T follicular helper cell (primary cell): ENCODE measurements around the gene TSHZ3.

Source experiments
- DNase-seq: peaks from one replicate; pipeline ENCODE4 v3.0.0-alpha.2; 2020; ENCODE audit warnings: low read depth

Gene TSHZ3

GRCh38 chr19:31283701-31284100 lies 65.5 kb downstream of the TSHZ3 start:
- no peak for DNase-seq

GRCh38 chr19:31282346-31282745 lies 66.9 kb downstream of the TSHZ3 start:
- DNase-seq: no peak

DNA sequence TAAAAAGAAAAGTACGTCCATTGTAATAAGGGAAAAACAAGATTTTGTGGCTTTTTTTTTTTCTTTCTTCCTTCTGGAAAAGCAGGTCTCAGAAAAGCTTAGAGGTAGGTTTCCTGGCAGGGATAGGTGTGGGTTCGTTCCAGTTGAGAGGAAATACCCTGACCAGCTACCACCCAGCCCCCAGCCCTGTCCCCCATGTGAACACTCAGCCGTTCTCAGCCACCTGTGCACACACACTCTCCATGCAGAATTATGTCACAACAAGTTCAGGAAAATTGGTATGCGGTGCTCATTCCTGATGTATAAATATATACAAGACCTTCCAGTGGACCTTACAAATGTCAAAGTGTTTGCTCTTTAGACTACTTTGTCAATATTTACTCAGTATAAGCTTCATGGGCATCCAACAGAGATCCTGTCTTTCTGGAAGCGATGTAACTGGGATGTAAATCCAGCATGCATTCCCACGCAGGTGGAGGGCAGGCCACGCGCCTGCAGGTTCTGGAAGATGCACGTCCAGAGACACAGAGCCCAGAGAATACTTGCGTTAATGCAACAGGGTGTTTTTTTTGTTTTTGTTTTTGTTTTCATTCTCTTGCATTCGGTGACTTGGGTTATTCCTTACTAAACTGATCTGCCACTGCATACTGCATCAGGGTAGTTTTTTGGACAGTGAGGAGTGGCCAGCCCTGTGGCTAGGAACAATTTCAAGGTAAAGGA lies 68.8 kb downstream of the TSHZ3 start:
- DNase-seq: no peak

- no peak for DNase-seq
Measured at GRCh38 chr19:31279436-31279765, 69.8 kb downstream of the TSHZ3 start.

DNA sequence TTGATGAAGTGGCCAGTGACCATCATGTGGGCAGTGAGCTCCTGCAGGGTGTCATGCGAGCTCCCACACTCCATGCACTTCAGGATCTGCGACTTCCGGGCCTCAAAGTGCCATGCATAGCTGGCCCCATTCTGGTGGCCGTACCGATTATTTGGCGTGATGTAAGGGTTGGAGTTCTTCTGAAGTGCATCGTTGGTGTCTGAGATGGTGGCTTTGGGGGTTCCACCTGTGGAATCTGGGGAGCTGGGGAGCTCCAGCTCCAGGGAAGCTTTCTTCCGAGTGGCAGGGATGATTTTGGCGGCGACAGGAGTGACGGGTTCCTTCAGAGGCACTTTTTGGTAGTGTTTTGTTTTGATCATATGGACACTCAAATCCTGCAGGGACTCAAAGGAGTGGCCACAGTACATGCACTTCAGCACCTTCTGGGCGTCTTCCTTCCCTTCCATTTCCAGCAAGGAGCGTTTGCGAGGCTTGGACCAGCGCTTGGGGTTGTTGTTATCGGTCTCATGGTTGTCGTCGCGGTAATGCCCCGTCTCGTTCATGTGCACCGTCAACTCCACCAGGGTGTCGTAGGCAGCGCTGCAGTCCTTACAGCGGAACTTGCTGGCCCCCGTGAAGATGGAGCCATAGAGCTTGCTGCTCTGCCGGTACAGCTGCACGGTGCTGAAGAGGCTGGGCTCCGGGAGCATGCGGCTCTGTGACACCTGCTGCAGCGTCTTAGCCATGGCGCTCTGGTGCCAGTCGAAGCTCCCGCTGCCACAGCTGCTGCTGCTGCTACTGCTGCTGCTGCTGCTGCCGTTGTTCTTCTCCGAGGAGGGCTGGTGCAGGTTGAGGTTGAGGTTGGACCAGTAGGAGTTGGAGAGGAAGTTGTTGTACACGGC lies 70.4 kb downstream of the TSHZ3 start:
- DNase-seq: no peak

DNA sequence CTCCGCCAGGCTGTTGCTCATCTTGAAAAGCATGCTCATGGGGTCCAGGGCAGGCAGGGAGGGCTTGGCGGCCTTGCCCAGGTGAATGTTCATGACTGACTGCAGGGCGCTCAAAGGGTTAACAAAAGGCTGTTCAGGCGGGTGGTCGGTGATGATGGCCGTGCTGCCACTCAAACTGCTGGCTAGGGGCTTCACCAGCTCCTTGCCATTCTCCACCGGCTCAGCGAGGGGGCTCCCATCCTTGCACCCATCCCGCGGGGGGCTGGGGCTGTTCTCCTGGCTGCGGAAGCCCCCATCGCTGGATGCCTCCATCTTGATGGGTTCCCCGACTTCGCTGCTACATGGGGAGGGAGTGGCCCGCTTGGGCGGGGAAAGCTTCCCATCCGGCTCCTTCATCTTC lies 71.7 kb downstream of the TSHZ3 start:
- DNase-seq: no peak

- DNase-seq: no peak
Measured at GRCh38 chr19:31276831-31277230, 72.4 kb downstream of the TSHZ3 start.

- DNase-seq: no peak
Measured at GRCh38 chr19:31275068-31275334, 74.2 kb downstream of the TSHZ3 start.

DNA sequence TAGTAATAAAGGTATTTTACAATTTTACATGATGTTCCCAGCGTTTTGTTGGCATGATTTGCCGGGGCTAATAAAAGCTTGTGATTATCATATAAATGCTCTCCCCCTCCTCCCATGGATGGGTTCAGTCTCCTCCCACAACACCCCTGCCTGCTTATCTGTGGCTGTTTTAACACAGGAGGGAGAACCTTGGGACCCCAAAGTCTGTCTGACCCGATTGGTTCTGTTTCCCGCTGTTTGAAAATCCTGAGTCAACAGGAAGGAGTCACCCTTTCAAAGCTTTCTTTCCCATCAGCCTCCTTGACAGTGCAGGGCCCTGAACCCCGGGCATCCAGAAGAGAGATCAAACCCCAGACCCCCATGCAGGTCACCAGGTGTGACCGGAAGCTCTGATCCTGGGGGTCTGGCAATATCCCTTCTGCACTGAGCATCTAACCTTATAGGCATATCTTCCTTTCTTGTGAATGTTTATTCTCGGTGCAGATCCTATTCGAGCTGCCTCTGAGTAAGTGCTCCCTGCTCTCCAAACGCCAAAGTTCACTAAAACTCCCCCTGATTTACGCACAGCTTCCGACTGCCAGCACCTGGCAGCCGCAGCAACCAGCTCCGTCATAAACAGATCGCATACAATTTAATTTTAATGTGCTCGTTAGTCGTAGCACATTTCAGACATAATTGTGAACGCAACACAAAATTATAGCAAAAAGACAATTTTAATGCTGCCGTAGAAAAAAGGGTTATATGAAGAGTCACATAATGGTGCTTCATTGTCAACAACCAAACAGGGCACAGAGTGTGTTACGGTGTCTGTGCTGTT lies 74.8 kb downstream of the TSHZ3 start:
- no peak for DNase-seq

- no peak for DNase-seq
Measured at GRCh38 chr19:31272583-31273106, 76.6 kb downstream of the TSHZ3 start.

DNA sequence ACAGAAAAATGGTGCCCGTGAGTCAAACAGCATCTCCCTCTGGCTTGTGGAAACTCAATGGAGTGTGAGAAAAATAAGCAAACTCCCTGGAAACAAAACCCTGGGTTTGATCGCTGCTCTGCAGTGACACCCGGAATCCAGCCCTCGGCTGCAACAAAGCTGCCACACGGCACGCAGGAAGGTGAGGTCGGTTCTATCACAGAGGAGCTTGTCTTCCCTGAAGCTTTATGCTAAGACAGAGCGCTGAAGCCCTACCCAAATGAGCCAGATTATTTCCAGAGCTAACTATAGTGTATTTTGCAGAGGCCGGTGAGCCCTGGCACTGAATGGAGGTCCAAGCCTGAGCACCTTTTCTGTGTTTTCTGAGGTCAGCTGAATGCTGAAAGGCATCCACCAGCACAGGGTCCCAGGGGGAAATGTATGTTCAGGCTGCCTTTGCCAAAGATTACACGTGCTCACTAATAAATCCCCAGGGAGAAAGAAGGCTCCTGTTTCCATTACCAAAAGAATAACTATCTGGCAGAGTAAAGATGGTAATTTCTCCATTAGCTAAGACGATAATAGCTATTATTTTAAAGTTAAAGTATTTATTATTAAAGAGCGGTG lies 77.8 kb downstream of the TSHZ3 start:
- DNase-seq: no peak

DNA sequence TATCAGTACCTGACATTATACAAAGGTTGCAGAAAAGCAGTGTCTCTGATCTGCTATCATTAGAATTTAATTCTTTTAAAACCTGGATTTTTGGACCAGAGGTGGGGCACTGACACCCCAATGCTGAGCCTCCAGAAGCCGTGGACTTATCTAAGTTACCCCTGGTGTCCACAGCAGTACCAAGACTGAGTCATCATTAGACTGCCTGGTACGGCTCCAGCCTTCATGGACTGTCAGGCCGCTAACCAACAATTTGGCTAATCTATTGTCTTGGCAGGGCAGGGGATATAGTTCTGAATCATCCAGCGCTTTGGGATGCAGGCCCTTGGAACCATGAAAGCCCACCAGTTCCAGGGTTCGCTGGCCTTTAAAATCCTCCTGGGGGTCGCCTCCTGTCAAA lies 78.3 kb downstream of the TSHZ3 start:
- no peak for DNase-seq

DNA sequence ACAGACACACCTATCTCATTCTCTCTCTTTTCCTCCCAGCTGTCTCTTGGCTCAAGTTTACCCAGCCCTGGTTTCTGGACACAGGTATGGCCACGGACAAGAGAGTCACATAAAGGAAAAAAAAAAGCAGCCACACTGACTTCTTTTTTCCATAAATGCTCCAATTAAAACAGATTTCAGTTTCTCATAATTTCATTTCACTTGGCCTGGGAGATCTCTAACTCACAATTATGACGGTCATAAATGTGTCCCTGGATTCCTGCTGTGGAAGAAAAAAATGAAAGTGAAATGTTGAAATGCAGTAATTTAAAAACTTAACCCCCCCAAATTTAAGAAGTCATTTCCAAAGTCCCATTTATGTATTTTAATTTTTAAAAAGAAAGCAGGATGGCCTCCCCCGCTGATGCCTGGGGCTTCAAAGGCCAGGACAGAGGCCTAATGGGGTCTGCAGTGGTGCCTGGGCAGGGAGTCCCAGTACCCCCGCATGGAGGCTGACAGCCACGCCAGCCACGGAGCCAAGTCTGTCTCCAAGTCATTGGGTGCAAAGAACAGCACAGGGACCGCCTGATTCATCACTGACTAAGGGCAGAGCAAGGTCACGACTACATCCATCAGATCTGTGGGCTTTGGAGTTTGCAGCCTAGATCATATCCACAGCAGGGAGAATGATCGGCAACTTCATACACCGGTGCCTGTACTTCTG lies 79.7 kb downstream of the TSHZ3 start:
- DNase-seq: no peak

DNA sequence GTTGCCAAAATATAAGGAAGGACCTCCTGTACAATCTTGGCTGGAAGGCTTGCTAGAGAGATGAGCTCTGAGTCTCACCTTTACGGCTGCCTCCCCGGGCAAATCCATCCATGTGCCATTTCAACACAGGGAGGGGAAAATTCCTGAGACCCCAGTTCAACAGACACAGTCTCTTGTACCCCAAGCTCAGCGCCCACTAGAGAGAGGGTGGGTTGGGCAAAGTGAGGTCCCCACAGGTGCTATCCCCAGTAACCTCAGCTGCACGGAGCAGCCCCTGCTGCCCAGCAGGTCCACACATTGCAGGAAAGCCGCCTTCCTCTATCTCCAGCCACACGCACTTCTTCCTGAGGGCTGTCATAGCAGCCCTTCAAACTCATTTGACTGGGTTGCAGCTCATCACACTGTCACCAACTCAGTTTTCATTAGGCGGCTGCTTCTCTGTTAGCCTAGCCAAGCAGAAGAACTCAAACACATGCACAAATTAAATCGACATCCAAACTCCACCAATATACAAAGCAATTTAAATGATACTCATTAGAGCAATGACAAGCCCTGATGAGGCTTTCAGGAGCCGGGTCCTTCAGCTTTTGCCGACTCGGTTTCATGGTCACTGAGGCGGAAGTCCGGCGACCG lies 80.4 kb downstream of the TSHZ3 start:
- DNase-seq: no peak

DNA sequence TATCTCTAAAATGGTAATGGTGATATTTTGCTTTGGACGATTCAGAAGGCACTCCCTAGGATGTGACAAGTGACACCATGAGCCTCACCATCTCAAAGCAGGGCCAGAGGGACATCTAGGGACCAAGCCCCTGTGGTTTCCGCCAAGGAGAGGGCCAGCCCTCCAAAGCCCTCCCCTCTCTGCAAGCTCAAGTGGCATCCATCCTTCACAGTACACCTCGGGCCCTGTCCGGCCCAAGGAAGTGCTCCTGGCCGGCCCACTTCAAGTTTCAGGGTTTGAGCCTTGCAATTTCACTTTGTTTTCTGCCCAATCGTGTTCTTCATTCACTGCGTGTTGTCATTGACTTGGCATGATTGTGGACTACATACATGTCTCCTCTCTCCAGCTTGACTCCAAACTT lies 82.5 kb downstream of the TSHZ3 start:
- DNase-seq: no peak

GRCh38 chr19:31266196-31266595 lies 83.0 kb downstream of the TSHZ3 start:
- DNase-seq: no peak

- DNase-seq: no peak
Measured at GRCh38 chr19:31264041-31264778, 85.0 kb downstream of the TSHZ3 start.

DNA sequence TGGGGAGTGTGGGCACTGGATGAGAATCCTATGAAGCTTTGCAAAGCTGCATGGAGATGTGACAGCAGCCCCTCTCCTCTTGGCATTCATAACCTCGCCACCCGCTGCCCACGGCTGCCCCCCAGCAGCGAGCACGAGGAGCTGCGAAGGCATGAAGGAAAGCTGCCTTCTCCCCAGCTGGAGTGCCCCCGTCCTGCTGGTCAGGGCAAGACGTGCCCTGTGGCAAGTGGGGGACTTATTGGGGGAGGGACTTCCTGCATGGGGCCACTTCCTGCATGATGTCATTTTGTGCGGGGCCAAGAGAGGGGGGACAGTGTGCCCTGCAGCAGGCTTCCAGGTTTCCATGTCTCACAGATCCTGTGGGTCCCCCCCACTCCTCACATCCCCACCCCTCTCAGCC lies 85.9 kb downstream of the TSHZ3 start:
- DNase-seq: no peak

DNA sequence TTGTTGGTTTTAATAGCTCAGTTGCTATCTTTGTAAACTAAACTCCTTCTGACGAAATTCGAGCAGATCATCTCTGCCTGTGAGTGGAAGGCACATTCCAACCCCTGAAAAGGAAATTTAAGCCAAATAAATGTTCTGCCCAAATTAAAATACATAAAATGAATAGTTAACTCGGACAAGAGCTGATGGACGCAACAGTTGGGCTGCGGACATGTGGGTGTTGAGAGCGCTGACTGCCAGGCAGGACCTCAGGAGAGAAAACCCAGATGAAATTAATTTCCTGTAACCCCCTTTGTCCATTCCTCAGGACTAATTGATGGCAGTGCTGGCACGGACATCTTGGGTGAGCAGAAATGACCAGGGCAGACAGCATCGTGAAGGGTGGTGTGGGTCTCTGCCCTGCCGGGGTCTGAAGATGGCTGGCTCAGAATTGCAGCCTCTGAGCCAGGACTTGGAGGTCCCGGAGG lies 86.5 kb downstream of the TSHZ3 start:
- DNase-seq: no peak

DNA sequence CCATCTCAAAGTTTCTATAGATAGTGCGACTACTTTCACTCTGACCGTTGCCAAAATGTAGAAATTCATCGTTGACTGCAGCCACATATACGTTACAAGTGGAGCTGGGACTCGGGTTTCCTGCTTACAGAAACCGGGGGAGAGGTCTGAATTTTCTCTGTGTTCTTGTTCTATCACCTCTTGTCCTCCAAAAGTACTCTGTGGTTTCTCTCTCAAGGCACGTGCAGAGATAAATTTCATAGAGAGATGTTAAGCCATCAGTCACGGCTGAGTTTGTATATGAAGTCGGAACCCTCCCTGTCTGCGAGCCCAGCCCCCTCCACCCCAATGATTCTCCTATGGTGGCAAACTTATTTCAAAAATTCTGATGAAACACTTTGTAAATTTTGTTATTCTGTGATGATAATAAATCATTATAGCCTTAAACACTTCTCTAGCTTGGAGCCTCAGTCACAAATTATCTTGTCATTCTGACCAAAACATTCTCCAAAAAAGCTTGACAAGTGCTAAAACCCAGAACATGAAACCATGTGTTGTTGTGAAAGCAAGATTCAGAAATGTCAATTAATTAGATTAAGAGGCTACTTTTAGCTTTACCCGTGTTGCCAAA lies 87.5 kb downstream of the TSHZ3 start:
- DNase-seq: no peak
